ENCODE data around the gene VPS26C. TPM values are rescaled to one million over a fixed set of nuclear protein-coding genes. Genes with fewer than 3 reads are reported as not detected.

VPS26C gene
- total RNA-seq, 1 donor from 2014 or later = 36.7 TPM

GRCh38 chr21:37200641-37201480, 66.3 kb downstream of the VPS26C start:
- peak; percentile 19 for ATAC-seq

GRCh38 chr21:37199057-37199924, 67.8 kb downstream of the VPS26C start:
- peak; percentile 39 for ATAC-seq

DNA sequence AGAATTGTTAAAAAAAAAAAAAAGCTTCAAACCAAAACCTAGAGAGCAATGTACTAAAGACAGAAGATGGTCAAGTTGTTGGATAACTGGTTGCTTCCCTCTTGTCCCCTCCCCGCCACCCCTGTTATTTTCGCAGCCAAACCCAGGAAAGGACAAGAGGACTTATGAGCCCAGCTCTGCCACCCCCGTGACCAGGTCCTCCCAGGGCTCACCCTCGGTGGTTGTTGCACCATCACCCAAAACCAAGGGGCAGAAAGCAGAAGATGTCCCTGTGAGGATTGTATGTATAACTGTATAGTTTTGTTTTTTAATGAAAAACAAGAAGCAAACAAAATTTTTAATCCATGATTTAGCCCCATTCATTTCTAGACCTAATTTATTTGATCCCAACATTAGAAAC, 69.4 kb downstream of the VPS26C start:
- ATAC-seq = no peak

DNA sequence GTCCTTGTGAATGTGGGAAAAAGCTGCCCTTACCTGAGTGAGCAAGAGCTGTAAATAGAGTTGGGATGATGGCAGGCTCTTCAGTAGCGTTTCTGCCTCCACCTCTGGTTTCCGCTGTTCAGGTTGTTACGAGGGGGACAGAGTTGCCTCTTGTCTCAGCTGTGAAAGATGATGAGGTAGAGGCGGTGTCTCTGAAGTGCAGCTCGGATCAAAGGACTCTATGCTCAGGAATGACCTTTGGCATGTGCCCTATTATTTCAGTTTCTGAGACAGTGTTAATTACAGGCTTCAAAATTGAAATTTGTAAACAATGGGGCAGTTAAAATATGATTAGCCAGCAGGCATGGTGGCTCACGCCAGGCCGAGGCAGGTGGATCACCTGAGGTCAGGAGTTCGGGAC, 70.3 kb downstream of the VPS26C start:
- ATAC-seq = no peak

- no peak for ATAC-seq
Measured at GRCh38 chr21:37195610-37196009, 71.5 kb downstream of the VPS26C start.

DNA sequence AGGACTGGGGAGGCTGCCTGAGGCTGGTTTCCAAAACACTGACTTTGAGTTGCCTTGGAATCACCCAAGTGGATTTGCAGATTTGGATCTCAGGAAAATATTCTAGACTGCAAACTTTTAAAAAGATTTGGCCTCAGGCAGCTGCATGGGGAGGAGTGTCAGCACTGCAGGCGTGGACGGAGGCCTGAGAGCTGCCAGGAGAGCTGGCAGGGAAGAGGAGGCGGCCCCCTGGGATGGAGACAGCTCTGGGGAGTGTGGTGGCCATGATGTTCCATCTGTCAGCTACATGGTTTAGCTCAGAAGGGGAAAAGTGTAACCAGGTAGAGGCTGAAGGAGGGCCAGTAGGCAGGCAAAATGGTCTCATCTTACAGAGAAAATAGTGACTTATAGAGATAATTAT, 72.1 kb downstream of the VPS26C start:
- ATAC-seq = no peak

DNA sequence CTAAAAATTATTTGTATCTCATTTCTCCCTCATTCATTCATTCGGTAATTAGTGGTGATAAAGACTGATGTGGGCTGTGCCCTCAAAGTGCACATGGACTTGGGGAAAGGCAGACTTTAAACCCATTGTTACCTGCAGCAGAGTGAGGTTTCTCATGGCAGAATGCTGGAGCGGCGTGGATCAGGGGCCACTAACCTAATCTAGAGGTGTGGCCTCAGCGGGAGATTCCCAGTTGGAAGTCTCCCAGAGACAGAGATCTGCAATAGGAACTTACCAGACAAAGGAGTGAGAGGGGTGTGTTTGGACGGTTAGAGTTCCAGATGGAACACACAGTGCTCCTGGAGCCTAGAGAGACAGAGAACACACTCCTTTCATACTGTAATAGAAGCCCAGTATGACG, 73.5 kb downstream of the VPS26C start:
- ATAC-seq = no peak

- no peak for ATAC-seq
Measured at GRCh38 chr21:37193006-37193405, 74.1 kb downstream of the VPS26C start.

- ATAC-seq = no peak
Measured at GRCh38 chr21:37192019-37192418, 75.1 kb downstream of the VPS26C start.

DNA sequence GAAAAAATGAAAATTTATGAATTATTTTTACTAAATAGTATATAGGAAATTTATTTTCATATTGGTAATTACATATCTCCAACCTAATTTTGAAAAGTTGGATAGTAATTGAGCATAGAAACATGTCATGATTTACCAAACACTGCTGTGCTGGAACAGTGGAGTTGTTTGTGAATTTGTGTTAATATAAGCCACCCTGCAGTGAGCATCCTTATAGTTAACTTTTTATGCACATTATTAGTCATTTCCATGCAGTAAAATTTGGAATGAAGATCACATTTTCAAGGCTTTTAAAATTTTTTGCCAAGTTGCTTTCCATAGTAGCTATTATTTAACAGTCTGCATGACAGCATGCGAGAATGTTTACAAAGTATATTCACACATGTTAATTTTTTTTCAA, 78.3 kb downstream of the VPS26C start:
- no peak for ATAC-seq

DNA sequence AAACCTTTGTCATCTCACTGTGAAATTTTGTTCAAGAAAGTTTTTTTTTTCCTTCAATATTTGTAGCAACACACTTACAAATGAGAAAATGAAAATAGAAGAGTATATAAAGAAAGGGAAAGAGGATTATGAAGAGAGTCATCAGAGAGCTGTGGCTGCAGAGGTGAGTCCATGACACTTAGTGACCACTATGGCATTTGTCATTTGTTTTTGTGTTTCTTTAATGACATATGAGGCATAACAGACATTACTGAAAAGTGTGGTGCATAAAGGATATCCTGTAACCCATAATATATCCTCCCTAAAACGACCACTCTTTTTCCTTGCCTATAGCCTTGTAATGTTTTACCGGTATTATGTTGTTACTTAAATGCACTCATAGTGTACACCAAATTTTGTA, 80.2 kb downstream of the VPS26C start:
- ATAC-seq = no peak

DNA sequence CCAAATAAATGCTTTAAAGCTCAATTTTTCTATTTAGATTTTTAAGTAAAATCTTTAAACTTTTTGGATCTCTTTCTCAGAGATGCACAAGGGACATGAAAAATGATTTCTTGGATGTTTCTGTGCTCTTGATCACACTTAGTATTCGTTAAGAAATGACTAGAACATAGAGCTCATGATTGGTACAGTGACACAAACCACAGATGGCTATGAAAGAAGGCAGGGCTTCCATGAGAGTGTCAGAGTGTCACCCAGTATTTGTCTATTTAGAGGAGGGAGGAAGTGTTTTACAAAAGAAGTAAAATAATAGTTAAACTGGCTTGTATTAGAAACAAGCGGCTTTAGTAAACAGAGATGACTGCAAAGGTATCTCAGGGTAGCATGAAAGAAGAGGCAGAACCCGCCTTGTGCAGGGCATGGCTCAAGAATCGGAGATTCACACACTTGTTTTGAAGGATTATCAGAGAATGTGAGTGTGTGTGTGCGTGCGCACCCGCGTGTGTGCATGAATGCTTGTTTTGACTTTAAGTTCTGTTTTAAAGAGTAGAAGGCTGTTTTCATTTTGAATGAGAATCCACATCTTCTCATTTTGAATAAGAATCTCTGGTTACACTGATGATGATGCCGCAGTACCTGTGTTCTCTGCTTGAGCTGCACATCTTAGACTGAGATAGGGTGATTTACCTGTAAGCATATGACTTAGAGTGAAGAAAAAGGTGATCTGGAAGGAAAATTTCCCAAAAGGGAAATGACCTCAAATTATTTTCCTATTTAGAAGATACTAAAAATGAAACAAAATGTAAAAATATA, 82.1 kb downstream of the VPS26C start:
- no peak for ATAC-seq

GRCh38 chr21:37183749-37184148, 83.4 kb downstream of the VPS26C start:
- no peak for ATAC-seq

GRCh38 chr21:37182222-37182621, 84.9 kb downstream of the VPS26C start:
- ATAC-seq = peak; percentile 37

DNA sequence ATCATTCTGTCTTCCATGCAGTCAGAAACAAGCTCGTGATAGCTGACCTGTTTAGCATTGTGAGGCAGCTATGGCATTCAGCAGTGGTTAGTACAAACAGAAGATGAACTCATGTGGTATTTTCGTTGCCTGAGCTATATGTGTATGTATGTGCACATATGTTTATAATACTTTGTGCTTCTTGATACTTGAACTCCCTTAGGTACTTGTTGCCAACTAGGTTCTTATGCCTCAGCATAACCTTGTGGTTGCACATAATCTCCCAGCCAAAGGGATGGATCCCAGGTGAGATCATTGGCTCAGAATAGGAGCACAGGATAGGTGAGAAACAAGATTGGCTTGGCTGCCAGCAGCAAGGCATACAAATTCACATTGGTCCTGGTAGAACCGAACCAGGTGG, 86.1 kb downstream of the VPS26C start:
- no peak for ATAC-seq

DNA sequence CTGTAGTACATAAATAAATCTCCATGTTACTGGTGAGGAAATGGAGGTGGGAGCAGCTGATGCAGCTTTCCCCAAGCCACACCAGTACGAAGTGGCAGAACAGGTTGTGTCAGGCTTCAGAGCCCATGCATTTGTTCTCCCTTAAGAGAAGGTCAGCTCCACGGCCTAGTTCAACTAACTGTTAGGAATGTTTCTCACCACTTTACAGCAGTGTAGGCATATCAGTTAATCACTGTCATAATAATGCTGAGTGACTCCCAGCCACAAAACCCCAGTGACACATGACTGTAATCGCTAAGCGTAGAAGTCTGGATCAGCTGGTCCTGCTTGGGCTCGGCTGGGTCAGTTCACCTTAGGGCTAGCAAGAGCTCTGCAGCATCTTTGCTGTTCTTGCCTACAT, 90.4 kb downstream of the VPS26C start:
- peak; percentile 93 for ATAC-seq

Other genes with a start within 250 kb of the VPS26C start
- 16.6 TPM for gene PIGP, start 194.3 kb downstream of the VPS26C start, total RNA-seq
- gene TTC3, start 194.1 kb downstream of the VPS26C start, total RNA-seq = 39.8 TPM
- gene DYRK1A, start 99.4 kb upstream of the VPS26C start, total RNA-seq = 32.7 TPM